ENCODE measurements around the gene SLC19A2.
A peak's percentile ranks its signal among the peaks of the same experiment; 100 is the strongest.
"Not testable (repeated sequence)": the region's sequence is repeated elsewhere in the genome, so short reads cannot be mapped to it uniquely, and the experiment has no call there.

Gene SLC19A2, protein sequence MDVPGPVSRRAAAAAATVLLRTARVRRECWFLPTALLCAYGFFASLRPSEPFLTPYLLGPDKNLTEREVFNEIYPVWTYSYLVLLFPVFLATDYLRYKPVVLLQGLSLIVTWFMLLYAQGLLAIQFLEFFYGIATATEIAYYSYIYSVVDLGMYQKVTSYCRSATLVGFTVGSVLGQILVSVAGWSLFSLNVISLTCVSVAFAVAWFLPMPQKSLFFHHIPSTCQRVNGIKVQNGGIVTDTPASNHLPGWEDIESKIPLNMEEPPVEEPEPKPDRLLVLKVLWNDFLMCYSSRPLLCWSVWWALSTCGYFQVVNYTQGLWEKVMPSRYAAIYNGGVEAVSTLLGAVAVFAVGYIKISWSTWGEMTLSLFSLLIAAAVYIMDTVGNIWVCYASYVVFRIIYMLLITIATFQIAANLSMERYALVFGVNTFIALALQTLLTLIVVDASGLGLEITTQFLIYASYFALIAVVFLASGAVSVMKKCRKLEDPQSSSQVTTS

DNA sequence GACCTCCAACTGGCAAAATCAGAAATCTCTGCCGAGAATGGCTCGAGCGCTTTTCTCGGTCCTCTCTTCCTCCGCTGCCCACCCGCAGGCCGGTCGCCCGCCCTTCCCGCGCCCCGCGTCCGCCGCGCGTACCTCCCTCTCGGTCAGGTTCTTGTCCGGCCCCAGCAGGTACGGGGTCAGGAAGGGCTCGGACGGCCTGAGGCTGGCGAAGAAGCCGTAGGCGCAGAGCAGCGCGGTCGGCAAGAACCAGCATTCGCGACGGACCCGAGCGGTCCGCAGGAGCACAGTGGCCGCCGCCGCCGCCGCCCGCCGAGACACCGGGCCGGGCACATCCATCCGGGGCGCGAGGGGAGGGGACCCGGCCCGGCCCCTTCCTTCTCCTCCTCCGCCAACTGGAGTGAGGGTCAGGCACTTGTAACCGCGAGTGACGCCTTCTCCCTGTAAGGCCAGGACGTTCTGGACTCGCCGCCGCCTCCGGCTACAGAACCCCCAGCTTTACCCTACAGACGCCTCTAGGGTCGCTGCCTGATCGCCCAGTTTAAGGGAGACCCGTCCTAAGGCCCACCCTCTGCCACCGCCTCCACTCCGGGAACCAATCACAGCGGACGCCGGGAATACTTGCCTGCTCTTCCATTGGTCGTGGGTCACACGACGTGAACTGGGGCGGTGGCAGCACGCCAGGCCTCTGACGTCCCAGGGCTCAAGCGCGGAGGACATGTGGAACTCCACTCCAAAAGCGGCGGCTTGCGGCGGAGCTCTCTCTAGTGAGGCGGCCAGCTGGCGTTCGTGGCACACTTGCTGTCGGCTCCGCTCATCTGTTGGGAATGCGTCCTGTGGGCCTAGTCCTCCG is at the start of gene SLC19A2:
Gene SLC19A2 (minus strand): TSS at position 514 of the 850 bp plus-strand sequence. CDS start 178 bp downstream, at position 336.
- Histone ChIP-seq H3K27ac (ENCODE audit: poor library complexity, severe bottlenecking) (peak within 1 kb of the TSS; percentile 97), H3K9me3 (ENCODE audit: severe bottlenecking) (no peaks in the 10 kb centered on the region), H3K4me1 (ENCODE audit: insufficient read depth, poor library complexity, severe bottlenecking) (peaks cover 13% of the 10 kb centered on the region), H3K27me3 (ENCODE audit: insufficient read depth, poor library complexity, severe bottlenecking) (no peaks in the 10 kb centered on the region), H3K36me3 (ENCODE audit: low read depth) (no peaks in the 10 kb centered on the region), H3K4me3 (ENCODE audit: severe bottlenecking) (peak within 1 kb of the TSS; percentile 62)
- DNase-seq (ENCODE audit: low spot score) = peak; percentile 99
- TF ChIP-seq, protein P1, sequence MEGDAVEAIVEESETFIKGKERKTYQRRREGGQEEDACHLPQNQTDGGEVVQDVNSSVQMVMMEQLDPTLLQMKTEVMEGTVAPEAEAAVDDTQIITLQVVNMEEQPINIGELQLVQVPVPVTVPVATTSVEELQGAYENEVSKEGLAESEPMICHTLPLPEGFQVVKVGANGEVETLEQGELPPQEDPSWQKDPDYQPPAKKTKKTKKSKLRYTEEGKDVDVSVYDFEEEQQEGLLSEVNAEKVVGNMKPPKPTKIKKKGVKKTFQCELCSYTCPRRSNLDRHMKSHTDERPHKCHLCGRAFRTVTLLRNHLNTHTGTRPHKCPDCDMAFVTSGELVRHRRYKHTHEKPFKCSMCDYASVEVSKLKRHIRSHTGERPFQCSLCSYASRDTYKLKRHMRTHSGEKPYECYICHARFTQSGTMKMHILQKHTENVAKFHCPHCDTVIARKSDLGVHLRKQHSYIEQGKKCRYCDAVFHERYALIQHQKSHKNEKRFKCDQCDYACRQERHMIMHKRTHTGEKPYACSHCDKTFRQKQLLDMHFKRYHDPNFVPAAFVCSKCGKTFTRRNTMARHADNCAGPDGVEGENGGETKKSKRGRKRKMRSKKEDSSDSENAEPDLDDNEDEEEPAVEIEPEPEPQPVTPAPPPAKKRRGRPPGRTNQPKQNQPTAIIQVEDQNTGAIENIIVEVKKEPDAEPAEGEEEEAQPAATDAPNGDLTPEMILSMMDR (IDR thresholded peaks at IDR 0.05; ENCODE audit: poor library complexity, severe bottlenecking) = peak; percentile 31
- ATAC-seq (ENCODE audit: low read depth) = peak; percentile 96

DNA sequence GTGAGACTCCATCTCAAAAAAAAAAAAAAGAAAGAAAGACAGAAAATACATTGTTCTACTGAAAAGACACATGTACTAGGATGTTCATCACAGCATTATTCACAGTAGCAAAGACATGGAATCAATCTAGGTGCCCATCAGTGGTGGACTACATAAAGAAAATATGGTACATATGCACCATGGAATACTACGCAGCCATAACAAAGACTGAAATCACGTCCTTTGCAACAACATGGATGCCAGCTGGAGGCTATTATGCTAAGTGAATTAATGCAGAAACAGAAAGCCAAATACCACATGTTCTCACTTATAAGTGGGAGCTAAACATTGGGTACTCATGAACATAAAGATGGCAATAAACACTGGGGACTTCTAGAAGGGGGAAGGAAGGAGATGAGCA is 48.9 kb upstream of the SLC19A2 start:
- no peak for ATAC-seq (ENCODE audit: low read depth)
- no peaks in the 10 kb centered on the region for H3K27me3 ChIP-seq (ENCODE audit: insufficient read depth, poor library complexity, severe bottlenecking)
- H3K27ac ChIP-seq (ENCODE audit: poor library complexity, severe bottlenecking) = no peak overlapping the region
- no peak for DNase-seq (ENCODE audit: low spot score)
- no peaks in the 10 kb centered on the region for H3K36me3 ChIP-seq (ENCODE audit: low read depth)
- peaks cover 21% of the 10 kb centered on the region for H3K4me1 ChIP-seq (ENCODE audit: insufficient read depth, poor library complexity, severe bottlenecking)
- TF ChIP-seq, protein P1 (IDR thresholded peaks at IDR 0.05; ENCODE audit: poor library complexity, severe bottlenecking) = no peak
- no peak overlapping the region for H3K4me3 ChIP-seq (ENCODE audit: severe bottlenecking)
- no peaks in the 10 kb centered on the region for H3K9me3 ChIP-seq (ENCODE audit: severe bottlenecking)

DNA sequence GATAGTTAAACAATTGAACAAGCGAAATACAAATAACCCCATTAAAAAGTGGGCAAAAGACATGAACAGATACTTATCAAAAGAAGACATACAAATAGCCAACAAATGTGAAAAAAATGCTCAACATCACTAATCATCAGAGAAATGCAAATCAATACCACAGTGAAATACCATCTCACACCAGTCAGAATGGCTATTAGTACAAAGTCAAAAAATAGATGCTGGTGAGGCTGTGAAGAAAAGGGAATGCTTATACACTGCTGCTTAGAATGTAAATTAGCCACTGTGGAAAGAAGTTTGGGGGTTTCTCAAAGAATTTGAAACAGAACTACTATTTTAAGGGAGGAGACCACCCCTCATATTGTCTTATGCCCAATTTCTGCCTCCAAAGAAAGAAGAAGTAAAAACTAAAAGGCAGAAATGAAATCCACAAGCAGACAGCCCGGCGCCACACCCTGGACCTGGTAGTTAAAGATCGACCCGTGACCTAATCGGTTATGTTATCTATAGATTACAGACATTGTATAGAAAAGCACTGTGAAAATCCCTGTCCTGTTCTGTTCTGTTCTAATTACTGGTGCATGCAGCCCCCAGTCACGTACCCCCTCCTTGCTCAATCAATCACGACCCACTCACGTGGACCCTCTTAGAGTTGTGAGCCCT is 47.9 kb upstream of the SLC19A2 start:
- H3K9me3 ChIP-seq (ENCODE audit: severe bottlenecking); H3K36me3 ChIP-seq (ENCODE audit: low read depth); H3K4me3 ChIP-seq (ENCODE audit: severe bottlenecking); ATAC-seq (ENCODE audit: low read depth); H3K27ac ChIP-seq (ENCODE audit: poor library complexity, severe bottlenecking); H3K27me3 ChIP-seq (ENCODE audit: insufficient read depth, poor library complexity, severe bottlenecking); DNase-seq (ENCODE audit: low spot score): not testable (repeated sequence)
- peaks cover 21% of the 10 kb centered on the region for H3K4me1 ChIP-seq (ENCODE audit: insufficient read depth, poor library complexity, severe bottlenecking)

GRCh38 chr1:169530448-169530847 is 44.7 kb upstream of the SLC19A2 start:
- ATAC-seq (ENCODE audit: low read depth) (no peak), DNase-seq (ENCODE audit: low spot score) (no peak)
- Histone ChIP-seq H3K27ac (ENCODE audit: poor library complexity, severe bottlenecking) (no peak overlapping the region), H3K9me3 (ENCODE audit: severe bottlenecking) (no peaks in the 10 kb centered on the region), H3K36me3 (ENCODE audit: low read depth) (no peaks in the 10 kb centered on the region), H3K4me1 (ENCODE audit: insufficient read depth, poor library complexity, severe bottlenecking) (peaks cover 22% of the 10 kb centered on the region), H3K4me3 (ENCODE audit: severe bottlenecking) (no peak overlapping the region), H3K27me3 (ENCODE audit: insufficient read depth, poor library complexity, severe bottlenecking) (no peaks in the 10 kb centered on the region)
- TF ChIP-seq, protein P1 (IDR thresholded peaks at IDR 0.05; ENCODE audit: poor library complexity, severe bottlenecking) = no peak

Data from RWPE2 (cell line).